GM21515 (cell line): ENCODE data around the gene ACBD3.

Experiments used
- ATAC-seq: cut with Tn5 transposase; IDR thresholded peaks from one replicate; pipeline ENCODE4 v1.9.1; 2021; ENCODE audit not compliant: unreplicated experiment

Gene ACBD3

GRCh38 chr1:226116673-226117072, 69.9 kb downstream of the ACBD3 start:
- no peak for ATAC-seq

- no peak for ATAC-seq
Measured at GRCh38 chr1:226112626-226113025, 73.9 kb downstream of the ACBD3 start.

GRCh38 chr1:226111883-226112261, 74.7 kb downstream of the ACBD3 start:
- ATAC-seq: no peak

GRCh38 chr1:226111098-226111882, 75.3 kb downstream of the ACBD3 start:
- ATAC-seq: no peak

GRCh38 chr1:226110249-226111097, 76.1 kb downstream of the ACBD3 start:
- ATAC-seq: peak; percentile 78

GRCh38 chr1:226109829-226110248, 76.7 kb downstream of the ACBD3 start:
- ATAC-seq: peak; percentile 70

- no peak for ATAC-seq
Measured at GRCh38 chr1:226108935-226109828, 77.4 kb downstream of the ACBD3 start.

- no peak for ATAC-seq
Measured at GRCh38 chr1:226107471-226108460, 78.8 kb downstream of the ACBD3 start.

- no peak for ATAC-seq
Measured at GRCh38 chr1:226104671-226105121, 81.8 kb downstream of the ACBD3 start.

- ATAC-seq: no peak
Measured at GRCh38 chr1:226100436-226101391, 85.8 kb downstream of the ACBD3 start.

- no peak for ATAC-seq
Measured at GRCh38 chr1:226098870-226099835, 87.4 kb downstream of the ACBD3 start.

- ATAC-seq: no peak
Measured at GRCh38 chr1:226097866-226098625, 88.5 kb downstream of the ACBD3 start.

GRCh38 chr1:226095286-226095685, 91.3 kb downstream of the ACBD3 start:
- no peak for ATAC-seq
